ENCODE data around the gene SMAGP.

The SMAGP gene

GRCh38 chr12:51197736-51198567 lies 72.3 kb downstream of the SMAGP start:
- DNase-seq (ENCODE audit: low read depth in 2 of 2, low spot score in 1 of 2): no peak

DNA sequence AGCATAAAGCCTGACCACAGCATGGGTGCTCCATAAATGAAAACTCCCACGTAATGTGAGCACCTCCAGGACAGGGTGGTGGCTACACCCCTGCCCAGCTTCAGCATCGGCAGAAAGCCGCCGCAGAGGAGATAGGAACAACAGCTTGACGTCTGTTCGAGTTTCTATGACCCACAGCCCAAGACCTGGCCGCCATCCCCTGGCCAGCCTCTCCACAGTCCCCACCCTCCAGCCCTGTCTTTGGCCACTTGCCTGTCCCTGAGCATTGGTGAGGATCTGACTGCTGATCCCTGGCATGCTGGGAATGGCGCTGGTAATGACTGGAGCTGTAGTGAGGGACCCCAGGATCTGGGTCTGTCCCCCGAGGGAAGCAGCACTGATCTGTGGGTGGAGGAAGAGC lies 73.7 kb downstream of the SMAGP start:
- no peak for DNase-seq (ENCODE audit: low read depth in 2 of 2, low spot score in 1 of 2)

DNA sequence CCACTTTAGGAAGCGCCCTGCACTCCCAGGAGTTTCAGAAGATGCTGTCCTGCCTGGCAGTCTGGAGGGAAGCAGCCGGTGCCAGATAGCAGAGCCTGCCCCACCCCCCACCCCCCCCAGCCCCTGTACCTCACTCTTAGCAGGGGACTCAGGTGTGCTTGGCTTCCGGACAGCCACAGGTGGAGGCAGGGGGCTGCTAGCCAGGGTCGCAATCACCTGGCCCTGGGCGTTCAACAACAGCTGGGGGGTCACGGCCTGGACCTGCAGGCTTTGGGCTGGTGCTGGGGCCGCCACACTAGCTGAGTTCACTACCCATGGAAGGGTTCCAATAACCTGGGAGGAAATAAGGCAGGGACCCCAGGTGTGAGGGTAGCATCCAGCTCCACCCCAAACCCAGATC lies 74.4 kb downstream of the SMAGP start:
- DNase-seq (ENCODE audit: low read depth in 2 of 2, low spot score in 1 of 2): no peak
